Colonic mucosa (tissue), 4 donors: ENCODE measurements around the gene TMF1. TPM values are rescaled to one million over a fixed set of nuclear protein-coding genes. Genes with fewer than 3 reads are reported as not detected.

Experiments used
- DNase-seq: peaks from one replicate; pipeline ENCODE4 v3.0.0-alpha.2; 2020
- H3K27ac ChIP-seq: fragments of 200-600 bp; one replicate; pipeline ENCODE4 v1.8.0; 2021
- H3K27me3 ChIP-seq: fragments of 200-600 bp; one replicate; pipeline ENCODE4 v1.8.0; 2021
- H3K36me3 ChIP-seq: fragments of 200-600 bp; one replicate; pipeline ENCODE4 v1.8.0; 2021
- H3K4me1 ChIP-seq: fragments of 200-600 bp; one replicate; pipeline ENCODE4 v1.8.0; 2021; ENCODE audit warnings: mild to moderate bottlenecking
- H3K4me3 ChIP-seq: fragments of 200-600 bp; one replicate; pipeline ENCODE4 v1.8.0; 2021
- H3K9ac ChIP-seq, 2 donors: one replicate each; pipeline ENCODE4 v1.7.0; 2013; ENCODE audit warnings: control low read depth in 2 of 2, low read depth in 2 of 2, low read length in 2 of 2
- H3K9me3 ChIP-seq: fragments of 200-600 bp; one replicate; pipeline ENCODE4 v1.8.0; 2021
- intact Hi-C: fragments of 100-400 bp; cut with DNase I; formaldehyde crosslinking; loops from one replicate; pipeline ENCODE4 v1.14.1; 2022
- total RNA-seq, 2 donors: library from RNA; stranded (reverse); fragmentation: NEBNext Ultra II Directional in 1 of 2; extraction: Animal tissue kit (Norgen Biotek cat#: 25700) in 1 of 2; gene quantifications; one replicate each; pipeline ENCODE4 v1.2.1, GENCODE V29; 2021
- TF ChIP-seq, protein P1 (sequence below): fragments of 200-600 bp; IDR thresholded peaks from one replicate; pipeline ENCODE4 v1.8.0; 2022; ENCODE audit warnings: antibody characterized with exemption, mild to moderate bottlenecking
- donor health status: healthy.
- donor health status: DM: no; HTN: no; CAD: no.
- donor health status: DM: no; HTN: no; CAD: no.

Gene TMF1
- total RNA-seq, 2 donors from 2014 or later: 39.0 to 60.2 TPM

- Histone ChIP-seq H3K36me3 (no peaks in the 10 kb centered on the region), H3K27me3 (no peaks in the 10 kb centered on the region), H3K9ac (no peak overlapping the region), H3K27ac (no peak overlapping the region), H3K9me3 (no peaks in the 10 kb centered on the region), H3K4me1 (no peaks in the 10 kb centered on the region), H3K4me3 (no peak overlapping the region)
- DNase-seq: no peak
- intact Hi-C loops: no loop called here
- TF ChIP-seq, protein P1, sequence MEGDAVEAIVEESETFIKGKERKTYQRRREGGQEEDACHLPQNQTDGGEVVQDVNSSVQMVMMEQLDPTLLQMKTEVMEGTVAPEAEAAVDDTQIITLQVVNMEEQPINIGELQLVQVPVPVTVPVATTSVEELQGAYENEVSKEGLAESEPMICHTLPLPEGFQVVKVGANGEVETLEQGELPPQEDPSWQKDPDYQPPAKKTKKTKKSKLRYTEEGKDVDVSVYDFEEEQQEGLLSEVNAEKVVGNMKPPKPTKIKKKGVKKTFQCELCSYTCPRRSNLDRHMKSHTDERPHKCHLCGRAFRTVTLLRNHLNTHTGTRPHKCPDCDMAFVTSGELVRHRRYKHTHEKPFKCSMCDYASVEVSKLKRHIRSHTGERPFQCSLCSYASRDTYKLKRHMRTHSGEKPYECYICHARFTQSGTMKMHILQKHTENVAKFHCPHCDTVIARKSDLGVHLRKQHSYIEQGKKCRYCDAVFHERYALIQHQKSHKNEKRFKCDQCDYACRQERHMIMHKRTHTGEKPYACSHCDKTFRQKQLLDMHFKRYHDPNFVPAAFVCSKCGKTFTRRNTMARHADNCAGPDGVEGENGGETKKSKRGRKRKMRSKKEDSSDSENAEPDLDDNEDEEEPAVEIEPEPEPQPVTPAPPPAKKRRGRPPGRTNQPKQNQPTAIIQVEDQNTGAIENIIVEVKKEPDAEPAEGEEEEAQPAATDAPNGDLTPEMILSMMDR: no peak
Observed at GRCh38 chr3:69020424-69020823, 31.7 kb downstream of the TMF1 start.

GRCh38 chr3:69016901-69017300 is 35.2 kb downstream of the TMF1 start:
- Histone ChIP-seq H3K9ac (no peak overlapping the region), H3K27ac (no peak overlapping the region), H3K36me3 (no peaks in the 10 kb centered on the region)

DNA sequence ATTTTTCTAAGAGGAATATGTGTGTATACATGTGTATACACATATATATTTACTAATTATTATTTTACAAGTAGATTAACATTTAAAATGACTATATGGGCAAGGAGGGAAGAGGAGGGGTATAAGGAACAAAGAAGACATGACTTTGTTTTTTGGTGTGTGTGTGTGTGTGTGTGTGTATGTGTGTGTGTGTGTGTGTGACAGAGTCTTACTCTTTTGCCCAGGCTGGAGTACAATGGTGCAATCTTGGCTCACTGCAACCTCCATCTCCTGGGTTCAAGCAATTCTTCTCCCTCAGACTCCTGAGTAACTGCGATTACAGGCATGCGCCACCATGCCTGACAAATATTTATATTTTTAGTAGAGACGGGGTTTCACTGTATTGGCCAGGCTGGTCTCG is 36.0 kb downstream of the TMF1 start:
- Histone ChIP-seq H3K9ac (no peak overlapping the region), H3K36me3 (no peaks in the 10 kb centered on the region), H3K9me3 (no peaks in the 10 kb centered on the region), H3K4me3 (no peak overlapping the region), H3K27me3 (no peaks in the 10 kb centered on the region), H3K27ac (no peak overlapping the region), H3K4me1 (no peaks in the 10 kb centered on the region)
- intact Hi-C loops: no loop called here
- TF ChIP-seq, protein P1: no peak
- no peak for DNase-seq

More at GRCh38 chr3:69016901-69017300, 35.2 kb downstream of the TMF1 start:
- DNase-seq: no peak
- H3K27me3 ChIP-seq: no peaks in the 10 kb centered on the region
- intact Hi-C loops: no loop called here
- H3K9me3 ChIP-seq: no peaks in the 10 kb centered on the region
- no peaks in the 10 kb centered on the region for H3K4me1 ChIP-seq
- TF ChIP-seq, protein P1: no peak
- no peak overlapping the region for H3K4me3 ChIP-seq

GRCh38 chr3:69014022-69014580 is 38.0 kb downstream of the TMF1 start:
- peak overlapping the region; percentile 38 to 96 for H3K9ac ChIP-seq
- no peaks in the 10 kb centered on the region for H3K4me1 ChIP-seq
- DNase-seq: no peak
- TF ChIP-seq, protein P1: no peak
- no peaks in the 10 kb centered on the region for H3K27me3 ChIP-seq
- no peaks in the 10 kb centered on the region for H3K9me3 ChIP-seq
- peak overlapping the region; percentile 93 for H3K27ac ChIP-seq
- peak overlapping the region; percentile 88 for H3K4me3 ChIP-seq
- intact Hi-C loops: loop anchor here (5.0 kb wide), 1 partner anchor 38 kb away; the partner anchor contains the start of gene TMF1
- no peaks in the 10 kb centered on the region for H3K36me3 ChIP-seq

- H3K36me3 ChIP-seq: no peaks in the 10 kb centered on the region
- H3K4me1 ChIP-seq: no peaks in the 10 kb centered on the region
- peak; percentile 94 for DNase-seq
- H3K27me3 ChIP-seq: no peaks in the 10 kb centered on the region
- H3K9ac ChIP-seq: peak within 1 kb of the TSS; percentile 52 to 96
- intact Hi-C loops: loop anchor here (5.0 kb wide), 1 partner anchor 39 kb away; the partner anchor contains the start of gene TMF1
- peak within 1 kb of the TSS; percentile 93 for H3K27ac ChIP-seq
- H3K4me3 ChIP-seq: peak within 1 kb of the TSS; percentile 88
- H3K9me3 ChIP-seq: no peaks in the 10 kb centered on the region
- TF ChIP-seq, protein P1: peak; percentile 56
Observed at GRCh38 chr3:69013253-69014021, 38.7 kb downstream of the TMF1 start, which contains the start of gene EOGT. EOGT (minus strand) TSS chr3:69013684; CDS start chr3:69009846, 3,838 bp downstream.
